ENCODE measurements around the gene BID. TPM values are rescaled to one million over a fixed set of nuclear protein-coding genes. Genes with fewer than 3 reads are reported as not detected.

BID gene
- total RNA-seq, 2 donors from 2014 or later, result 18.1 to 21.0 TPM

DNA sequence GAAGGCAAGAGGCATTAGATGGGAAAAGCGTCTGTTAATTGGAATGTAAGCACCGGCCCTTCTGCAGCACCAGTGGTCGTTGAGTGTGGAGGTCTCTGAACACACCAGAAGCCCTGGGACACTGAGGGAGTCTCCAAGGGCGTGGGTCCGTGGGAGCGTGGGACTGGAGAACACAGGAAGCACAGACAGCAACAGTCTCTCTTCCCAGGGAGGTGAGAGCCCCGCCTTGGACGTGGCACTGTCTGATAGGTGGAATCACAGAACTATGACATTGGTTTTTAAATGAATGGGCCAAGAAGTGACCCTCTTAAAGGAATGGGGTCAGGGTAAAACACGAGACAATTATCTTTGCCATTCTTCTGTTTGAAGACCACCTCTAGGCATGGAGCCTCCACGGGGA lies 28.1 kb upstream of the BID start:
- Histone ChIP-seq H3K27ac (no peak overlapping the region), H3K9me3 (no peaks in the 10 kb centered on the region), H3K27me3 (replicated peaks; ENCODE audit: insufficient read depth) (no peaks in the 10 kb centered on the region), H3K4me1 (replicated peaks) (no peaks in the 10 kb centered on the region), H3K4me3 (no peak overlapping the region), H3K36me3 (no peaks in the 10 kb centered on the region)
- no peak for DNase-seq (ENCODE audit: low spot score)
- WGBS, result 88% methylated on average over 10 of the region's 10 CpGs
- TF ChIP-seq POLR2A (IDR thresholded peaks at IDR 0.05) (no peak), POLR2AphosphoS5 (IDR thresholded peaks at IDR 0.05) (no peak)
- TF ChIP-seq, protein P1, sequence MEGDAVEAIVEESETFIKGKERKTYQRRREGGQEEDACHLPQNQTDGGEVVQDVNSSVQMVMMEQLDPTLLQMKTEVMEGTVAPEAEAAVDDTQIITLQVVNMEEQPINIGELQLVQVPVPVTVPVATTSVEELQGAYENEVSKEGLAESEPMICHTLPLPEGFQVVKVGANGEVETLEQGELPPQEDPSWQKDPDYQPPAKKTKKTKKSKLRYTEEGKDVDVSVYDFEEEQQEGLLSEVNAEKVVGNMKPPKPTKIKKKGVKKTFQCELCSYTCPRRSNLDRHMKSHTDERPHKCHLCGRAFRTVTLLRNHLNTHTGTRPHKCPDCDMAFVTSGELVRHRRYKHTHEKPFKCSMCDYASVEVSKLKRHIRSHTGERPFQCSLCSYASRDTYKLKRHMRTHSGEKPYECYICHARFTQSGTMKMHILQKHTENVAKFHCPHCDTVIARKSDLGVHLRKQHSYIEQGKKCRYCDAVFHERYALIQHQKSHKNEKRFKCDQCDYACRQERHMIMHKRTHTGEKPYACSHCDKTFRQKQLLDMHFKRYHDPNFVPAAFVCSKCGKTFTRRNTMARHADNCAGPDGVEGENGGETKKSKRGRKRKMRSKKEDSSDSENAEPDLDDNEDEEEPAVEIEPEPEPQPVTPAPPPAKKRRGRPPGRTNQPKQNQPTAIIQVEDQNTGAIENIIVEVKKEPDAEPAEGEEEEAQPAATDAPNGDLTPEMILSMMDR (IDR thresholded peaks at IDR 0.05), result no peak
- intact Hi-C loops (cut with DNase I), result no loop called here

DNA sequence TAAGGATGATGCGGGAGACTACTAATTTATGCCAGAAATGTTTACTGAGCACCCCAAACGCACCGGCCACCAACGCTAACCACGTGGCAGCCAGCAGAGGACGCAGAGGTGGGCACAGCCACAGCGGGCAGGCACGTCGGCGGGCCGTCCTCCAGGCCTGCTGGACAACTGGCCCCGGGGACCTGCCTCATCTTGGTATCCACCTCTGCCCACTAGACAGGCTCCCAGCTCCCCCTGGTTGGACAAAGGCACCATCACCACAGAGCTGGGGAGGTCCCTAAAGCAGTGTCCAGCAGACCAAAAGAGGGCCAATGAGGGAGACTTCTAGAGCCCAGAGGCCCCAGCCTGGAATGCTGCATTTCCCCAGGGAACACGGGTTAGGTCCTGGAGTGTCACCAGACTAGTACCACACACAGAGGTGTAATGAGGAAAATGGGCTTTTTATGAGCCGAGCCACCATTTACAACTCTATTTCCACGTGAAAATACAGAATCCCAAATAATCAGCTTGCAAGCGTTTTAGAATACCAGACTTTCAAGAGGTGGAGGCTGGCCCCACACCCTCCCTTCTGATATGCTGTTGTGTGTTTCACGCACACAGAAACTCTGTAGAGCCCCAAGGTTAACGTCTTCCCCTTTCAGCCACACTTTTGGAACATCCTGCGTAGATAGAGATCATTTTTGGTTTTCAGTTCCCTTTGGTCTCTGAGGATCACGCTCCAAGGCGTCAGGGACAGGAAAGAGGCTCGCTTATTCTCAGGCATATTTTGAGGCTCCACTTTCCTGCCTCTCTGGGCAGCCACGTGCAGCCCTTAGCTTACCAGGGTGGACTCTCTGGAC lies 23.7 kb upstream of the BID start:
- no peak overlapping the region for H3K27ac ChIP-seq
- DNase-seq (ENCODE audit: low spot score), result no peak
- TF ChIP-seq POLR2A (IDR thresholded peaks at IDR 0.05) (no peak), POLR2AphosphoS5 (IDR thresholded peaks at IDR 0.05) (no peak)
- TF ChIP-seq, protein P1 (IDR thresholded peaks at IDR 0.05), result no peak
- H3K4me3 ChIP-seq, result no peak overlapping the region
- H3K36me3 ChIP-seq, result no peaks in the 10 kb centered on the region
- H3K4me1 ChIP-seq (replicated peaks), result no peaks in the 10 kb centered on the region
- WGBS, result 86% methylated on average over 23 of the region's 23 CpGs
- intact Hi-C loops (cut with DNase I), result no loop called here
- no peaks in the 10 kb centered on the region for H3K27me3 ChIP-seq (replicated peaks; ENCODE audit: insufficient read depth)
- no peaks in the 10 kb centered on the region for H3K9me3 ChIP-seq

DNA sequence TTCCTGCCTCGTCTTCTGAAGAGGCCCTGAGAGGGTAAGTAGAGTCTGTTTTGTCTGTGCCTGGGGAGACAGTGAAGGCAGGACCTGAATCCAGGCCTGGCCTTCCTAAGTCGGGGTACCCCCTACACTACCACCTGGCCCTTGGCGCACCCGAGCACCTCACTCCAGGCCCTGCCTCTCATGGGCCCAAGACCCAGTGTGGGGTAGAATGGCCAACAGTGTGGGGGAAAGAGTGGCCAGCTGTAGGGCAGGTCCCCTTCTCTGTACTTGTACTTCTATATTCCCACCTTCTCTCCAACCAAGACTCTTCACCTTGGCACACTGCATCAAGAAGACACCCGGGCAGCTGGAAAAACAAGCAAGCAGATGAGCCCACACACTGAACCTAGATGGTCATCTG lies 22.4 kb upstream of the BID start:
- H3K4me3 ChIP-seq, result no peak overlapping the region
- H3K27me3 ChIP-seq (replicated peaks; ENCODE audit: insufficient read depth), result no peaks in the 10 kb centered on the region
- no peaks in the 10 kb centered on the region for H3K36me3 ChIP-seq
- no peaks in the 10 kb centered on the region for H3K9me3 ChIP-seq
- no peak for DNase-seq (ENCODE audit: low spot score)
- no peaks in the 10 kb centered on the region for H3K4me1 ChIP-seq (replicated peaks)
- intact Hi-C loops (cut with DNase I), result no loop called here
- no peak overlapping the region for H3K27ac ChIP-seq
- WGBS, result 91% methylated on average over 5 of the region's 5 CpGs
- no peak for TF ChIP-seq POLR2AphosphoS5 (IDR thresholded peaks at IDR 0.05)

DNA sequence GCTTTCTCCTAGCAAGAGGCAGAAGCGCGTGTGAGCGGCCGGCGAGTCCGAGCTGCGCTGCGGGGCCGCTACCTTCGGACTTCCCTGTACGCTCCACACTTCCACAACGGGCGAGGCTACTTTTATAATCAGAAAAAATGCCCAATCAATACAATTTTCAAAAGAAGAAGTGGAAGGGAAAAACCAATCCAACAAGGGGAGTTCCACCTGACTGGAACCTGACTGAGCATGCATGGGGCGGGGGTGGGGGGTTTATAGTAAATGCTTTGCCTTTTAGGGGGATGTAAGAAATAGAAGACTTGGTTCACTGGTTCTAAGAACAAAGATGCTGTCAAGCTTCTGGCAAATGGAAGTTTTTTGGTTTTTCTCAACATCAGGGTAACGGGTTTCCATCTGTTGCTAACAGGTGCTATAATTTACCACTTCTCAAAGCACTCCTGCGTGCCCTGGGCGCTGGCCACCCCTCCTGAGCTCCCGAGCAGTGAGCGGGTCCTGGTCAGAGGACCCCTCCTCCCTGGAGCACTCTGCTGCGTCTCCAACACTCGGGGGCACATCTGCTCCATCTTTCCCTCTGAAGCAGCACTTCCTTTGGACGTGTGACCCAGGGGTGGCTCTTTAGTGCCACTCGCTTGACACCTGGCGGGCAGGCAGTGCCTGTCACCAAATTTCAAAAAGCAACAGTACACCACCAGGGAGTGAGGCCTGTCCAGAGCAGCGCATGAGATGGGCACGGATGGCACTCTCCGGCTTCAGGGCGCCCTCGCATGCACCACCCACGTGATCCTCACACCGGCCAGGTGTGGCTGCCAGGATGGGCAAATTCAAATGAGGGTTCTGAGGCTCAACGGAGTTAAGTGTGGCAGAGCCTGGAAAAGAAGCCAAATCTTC lies 21.6 kb upstream of the BID start:
- WGBS, result 85% methylated on average over 32 of the region's 32 CpGs
- Histone ChIP-seq H3K36me3 (peaks cover 0 to 2% of the 10 kb centered on the region in 2 donors), H3K27ac (no peak overlapping the region), H3K27me3 (replicated peaks; ENCODE audit: insufficient read depth) (no peaks in the 10 kb centered on the region), H3K4me3 (no peak overlapping the region), H3K4me1 (replicated peaks) (no peaks in the 10 kb centered on the region), H3K9me3 (no peaks in the 10 kb centered on the region)
- TF ChIP-seq POLR2AphosphoS5 (IDR thresholded peaks at IDR 0.05) (no peak), POLR2A (IDR thresholded peaks at IDR 0.05) (no peak)
- TF ChIP-seq, protein P1 (IDR thresholded peaks at IDR 0.05), result no peak
- no peak for DNase-seq (ENCODE audit: low spot score)
- intact Hi-C loops (cut with DNase I), result no loop called here

DNA sequence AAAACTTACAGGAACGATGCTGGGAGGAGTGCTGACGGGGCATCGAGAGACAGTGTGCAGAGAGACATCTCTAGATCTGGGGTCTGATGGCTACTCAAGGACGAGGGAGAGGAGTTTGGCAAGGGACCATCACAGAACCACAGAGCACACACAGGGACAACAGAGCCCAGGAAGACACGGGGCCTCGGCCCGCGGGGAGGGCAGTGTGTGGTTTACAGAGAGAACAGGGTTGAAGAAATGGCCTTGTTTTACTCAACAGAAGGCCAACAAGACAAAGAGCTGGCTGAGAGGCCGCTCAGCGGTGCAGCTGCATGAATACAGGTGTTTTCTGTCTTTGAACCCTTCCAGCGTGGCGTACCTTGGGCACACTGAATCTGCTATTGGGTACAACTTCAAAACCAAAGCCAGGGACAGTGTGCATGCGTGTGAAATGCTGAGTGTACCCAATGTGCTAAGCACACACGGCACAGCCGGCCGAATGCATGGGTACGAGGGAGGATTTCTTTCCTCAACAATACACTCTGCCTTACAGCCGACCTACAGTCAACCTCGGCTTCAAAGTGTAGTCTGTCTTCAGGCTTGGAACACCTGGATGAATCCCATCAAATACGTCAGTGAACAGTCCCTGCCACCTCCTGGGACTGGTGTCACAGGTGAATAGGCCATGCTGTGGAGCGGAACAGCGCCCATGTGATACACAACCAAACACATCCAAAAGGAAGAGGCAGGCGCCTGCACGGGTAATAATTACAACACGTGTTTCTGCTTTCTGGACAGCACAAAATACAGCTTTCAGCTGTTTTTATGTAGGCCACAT lies 20.7 kb upstream of the BID start:
- no peaks in the 10 kb centered on the region for H3K9me3 ChIP-seq
- no peak overlapping the region for H3K4me3 ChIP-seq
- TF ChIP-seq POLR2A (IDR thresholded peaks at IDR 0.05) (no peak), POLR2AphosphoS5 (IDR thresholded peaks at IDR 0.05) (no peak)
- TF ChIP-seq, protein P1 (IDR thresholded peaks at IDR 0.05), result no peak
- WGBS, result 83% methylated on average over 25 of the region's 25 CpGs
- H3K27me3 ChIP-seq (replicated peaks; ENCODE audit: insufficient read depth), result no peaks in the 10 kb centered on the region
- no peaks in the 10 kb centered on the region for H3K4me1 ChIP-seq (replicated peaks)
- DNase-seq (ENCODE audit: low spot score), result no peak
- intact Hi-C loops (cut with DNase I), result no loop called here
- H3K27ac ChIP-seq, result no peak overlapping the region
- H3K36me3 ChIP-seq, result peaks cover 0 to 11% of the 10 kb centered on the region in 2 donors
